CD4-positive, alpha-beta T cell (primary cell): ENCODE measurements around the gene EEF1A2. TPM values are rescaled to one million over a fixed set of nuclear protein-coding genes. Genes with fewer than 3 reads are reported as not detected.

Experiments used
- ATAC-seq: fragments of 200-7000 bp; cut with Tn5 transposase; one replicate; pipeline ENCODE4 v1.10.0; 2022; ENCODE audit warnings: mild to moderate bottlenecking; ENCODE audit not compliant: poor library complexity
- CTCF ChIA-PET: fragments of 350-600 bp; sonication (Branson Sonifier 250); formaldehyde crosslinking; loops from one replicate; lab custom pipeline; 2021; ENCODE audit warnings: antibody characterized with exemption, inconsistent platforms; lab: Charles Lee
- POLR2A ChIA-PET: fragments of 350-600 bp; sonication (Branson Sonifier 250); formaldehyde crosslinking; loops from one replicate; lab custom pipeline; 2021; ENCODE audit warnings: antibody characterized with exemption, inconsistent platforms; lab: Charles Lee
- DNase-seq, 14 experiments: peaks; one replicate each; pipeline ENCODE4 v3.0.0-alpha.2; 2013 to 2020; ENCODE audit warnings: mixed read lengths in 2 of 14
- H3K27ac ChIP-seq, 2 donors: one replicate each; pipeline versions ENCODE4 v1.5.1 to v1.7.0; 2013; ENCODE audit warnings: low read length in 2 of 2, low read depth in 1 of 2, mild to moderate bottlenecking in 1 of 2
- H3K27me3 ChIP-seq, 2 experiments: 1 replicate in 1 of 2; 2 replicates in 1 of 2; pipeline versions ENCODE4 v1.6.1 to v1.7.0; 2013; ENCODE audit warnings: low read length in 2 of 2, control low read depth in 1 of 2, mild to moderate bottlenecking in 1 of 2, moderate library complexity in 1 of 2; ENCODE audit not compliant: insufficient read depth in 2 of 2, control insufficient read depth in 1 of 2
- H3K36me3 ChIP-seq: one replicate; pipeline ENCODE4 v1.6.1; 2013; ENCODE audit warnings: low read length, control low read depth; ENCODE audit not compliant: insufficient read depth
- H3K4me1 ChIP-seq: one replicate; pipeline ENCODE4 v1.6.1; 2013; ENCODE audit warnings: low read length, control low read depth; ENCODE audit not compliant: insufficient read depth
- H3K4me3 ChIP-seq: one replicate; pipeline ENCODE4 v1.5.1; 2013; ENCODE audit warnings: mild to moderate bottlenecking, low read length, moderate library complexity
- H3K9me3 ChIP-seq, 2 experiments: 1 replicate in 1 of 2; 2 replicates in 1 of 2; pipeline versions ENCODE4 v1.6.1 to v1.7.0; 2013; ENCODE audit warnings: low read length in 2 of 2, mild to moderate bottlenecking in 2 of 2, control low read depth in 1 of 2, moderate library complexity in 1 of 2; ENCODE audit not compliant: control insufficient read depth in 1 of 2, insufficient read depth in 1 of 2
- H3K27ac Mint-ChIP-seq: one replicate; pipeline ENCODE4 v1.8.0; 2020; ENCODE audit warnings: mixed read lengths
- H3K27me3 Mint-ChIP-seq: one replicate; pipeline ENCODE4 v1.8.0; 2021; ENCODE audit warnings: mixed read lengths
- H3K36me3 Mint-ChIP-seq: one replicate; pipeline ENCODE4 v1.8.0; 2021; ENCODE audit warnings: low read depth, mixed read lengths
- H3K4me1 Mint-ChIP-seq: one replicate; pipeline ENCODE4 v1.8.0; 2021; ENCODE audit warnings: low read depth, mixed read lengths
- H3K4me3 Mint-ChIP-seq: one replicate; pipeline ENCODE4 v1.8.0; 2020; ENCODE audit warnings: mild to moderate bottlenecking, mixed read lengths
- H3K9me3 Mint-ChIP-seq: one replicate; pipeline ENCODE4 v1.8.0; 2020; ENCODE audit warnings: mixed read lengths
- intact Hi-C, 2 experiments: fragments of 100-400 bp; cut with DNase I in 1 of 2; cut with micrococcal nuclease in 1 of 2; formaldehyde crosslinking; loops; one replicate each; pipeline versions ENCODE4 v1.15.1 to v1.9.0; 2023 to 2025; cut with DNase I, micrococcal nuclease
- total RNA-seq, 174 experiments: library from RNA in 2 of 174; stranded (reverse) in 2 of 174; gene quantifications; one replicate each; pipeline ENCODE4 v1.2.3 and lab custom pipeline; 2021 to 2026
- TF ChIP-seq, protein P1 (sequence below): fragments of 200-600 bp; IDR thresholded peaks from one replicate; pipeline ENCODE4 v1.8.0; 2022; ENCODE audit warnings: antibody characterized with exemption, mild to moderate bottlenecking

EEF1A2 gene
- total RNA-seq, 2 experiments from 2014 or later: 0.92 to 1.1 TPM

DNA sequence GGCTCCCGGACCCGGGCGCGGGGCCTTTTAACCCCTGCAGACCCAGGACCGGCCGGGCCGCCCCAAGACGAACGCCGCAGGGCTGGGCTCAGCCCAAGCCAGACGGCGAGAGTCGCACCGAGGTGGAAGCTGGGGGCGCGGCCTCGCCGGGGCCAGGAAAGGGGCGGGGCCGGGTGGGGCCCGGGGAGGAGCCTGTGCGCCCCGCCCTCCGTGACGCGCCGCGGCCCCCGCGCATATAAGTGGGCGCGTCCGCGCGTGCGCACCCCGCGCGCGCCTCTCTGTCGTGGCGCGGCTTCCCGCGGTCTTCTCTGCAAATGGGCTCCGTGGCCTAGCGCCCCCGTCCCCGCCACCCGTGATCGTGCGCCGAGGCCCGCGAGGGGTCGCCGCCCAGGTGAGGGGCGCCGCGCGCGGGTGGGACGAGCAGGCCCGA is 21.6 kb upstream of the EEF1A2 start, which contains the start of gene PPDPF:
Gene PPDPF, plus strand, starts transcription at position 262 of the 430 bp plus-strand sequence. CDS start 544 bp downstream, outside the sequence.
- Mint-ChIP-seq H3K4me3 (peak within 1 kb of the TSS; percentile 88), H3K27me3 (no peaks in the 10 kb centered on the region), H3K9me3 (peaks cover 3% of the 10 kb centered on the region), H3K27ac (peak within 1 kb of the TSS; percentile 69), H3K4me1 (peaks cover 13% of the 10 kb centered on the region), H3K36me3 (peaks cover 29% of the 10 kb centered on the region)
- intact Hi-C loops: loop anchor here in 1 of 2 experiments (1.0 to 5.0 kb wide), 3 partner anchors 16 to 132 kb away; partner anchors contain the start of genes PTK6 and STMN3
- ChIA-PET CTCF (interaction anchor here (1.0 to 2.4 kb wide), 4 partner anchors 17 to 518 kb away, joined by 3 to 18 read pairs (median 6); partner anchors contain the start of gene PTK6), POLR2A (interaction anchor here (0.6 to 4.0 kb wide), 33 partner anchors 10 to 735 kb away, joined by 3 to 71 read pairs (median 4); partner anchors contain the start of genes ARFRP1, GMEB2, HELZ2 and LIME1)
- ATAC-seq (peak; percentile 80), DNase-seq (peak; percentile 75 to 95 (median 84))
- peaks cover 29% of the 10 kb centered on the region for H3K4me1 ChIP-seq
- peaks cover 23% of the 10 kb centered on the region for H3K36me3 ChIP-seq
- H3K27me3 ChIP-seq: no peaks in the 10 kb centered on the region
- TF ChIP-seq, protein P1, sequence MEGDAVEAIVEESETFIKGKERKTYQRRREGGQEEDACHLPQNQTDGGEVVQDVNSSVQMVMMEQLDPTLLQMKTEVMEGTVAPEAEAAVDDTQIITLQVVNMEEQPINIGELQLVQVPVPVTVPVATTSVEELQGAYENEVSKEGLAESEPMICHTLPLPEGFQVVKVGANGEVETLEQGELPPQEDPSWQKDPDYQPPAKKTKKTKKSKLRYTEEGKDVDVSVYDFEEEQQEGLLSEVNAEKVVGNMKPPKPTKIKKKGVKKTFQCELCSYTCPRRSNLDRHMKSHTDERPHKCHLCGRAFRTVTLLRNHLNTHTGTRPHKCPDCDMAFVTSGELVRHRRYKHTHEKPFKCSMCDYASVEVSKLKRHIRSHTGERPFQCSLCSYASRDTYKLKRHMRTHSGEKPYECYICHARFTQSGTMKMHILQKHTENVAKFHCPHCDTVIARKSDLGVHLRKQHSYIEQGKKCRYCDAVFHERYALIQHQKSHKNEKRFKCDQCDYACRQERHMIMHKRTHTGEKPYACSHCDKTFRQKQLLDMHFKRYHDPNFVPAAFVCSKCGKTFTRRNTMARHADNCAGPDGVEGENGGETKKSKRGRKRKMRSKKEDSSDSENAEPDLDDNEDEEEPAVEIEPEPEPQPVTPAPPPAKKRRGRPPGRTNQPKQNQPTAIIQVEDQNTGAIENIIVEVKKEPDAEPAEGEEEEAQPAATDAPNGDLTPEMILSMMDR: no peak
- H3K27ac ChIP-seq: peak within 1 kb of the TSS in 1 of 2 donors; percentile 35
- H3K9me3 ChIP-seq: peaks cover 0 to 12% of the 10 kb centered on the region in 2 experiments
- H3K4me3 ChIP-seq: peak within 1 kb of the TSS; percentile 65

DNA sequence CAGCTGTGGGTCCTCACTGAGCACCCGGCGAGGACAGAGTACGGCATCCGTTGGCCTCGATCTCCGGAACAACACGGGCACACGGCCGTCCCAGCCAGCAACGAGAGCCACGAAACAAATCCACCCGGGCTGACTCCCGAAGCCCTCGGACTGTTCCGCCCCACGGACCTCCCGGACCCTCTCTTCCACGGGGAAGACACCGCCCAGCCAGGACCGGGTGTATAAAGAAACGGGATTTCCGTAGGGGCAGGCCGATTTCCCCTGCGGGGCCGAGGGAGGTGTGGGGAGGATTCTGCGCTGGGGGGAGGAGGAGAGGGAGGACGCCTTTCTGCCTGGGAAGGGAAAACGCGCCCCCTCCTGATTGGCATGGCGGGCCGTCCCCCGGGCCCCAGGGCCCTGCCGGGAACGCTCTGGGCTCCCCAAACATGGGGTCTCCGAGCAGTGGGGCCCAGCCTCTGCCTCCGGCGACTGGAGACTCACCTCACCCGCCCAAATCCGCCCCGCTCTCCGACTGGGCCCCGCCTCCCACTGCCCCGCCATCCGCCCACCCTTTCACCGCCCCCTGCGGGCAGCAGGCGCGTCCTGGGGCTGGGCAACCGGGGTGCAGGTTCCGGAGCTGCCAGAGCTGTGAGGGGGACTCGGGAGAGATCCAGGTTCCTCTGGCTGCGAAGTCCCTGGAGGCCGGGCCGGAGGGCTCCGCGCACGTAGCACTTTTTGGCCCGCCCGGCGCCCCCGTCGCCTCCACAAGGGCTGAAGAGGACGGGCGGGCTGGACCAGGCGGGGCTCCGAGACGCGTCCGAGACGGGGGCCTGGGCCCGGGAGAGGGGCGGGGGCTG is 21.0 kb upstream of the EEF1A2 start:
- peaks cover 13% of the 10 kb centered on the region for H3K4me1 Mint-ChIP-seq
- TF ChIP-seq, protein P1: peak; percentile 36
- intact Hi-C loops: loop anchor here (1.0 to 5.0 kb wide), 4 partner anchors 17 to 132 kb away; partner anchors contain the start of genes PTK6 (in 1 of the 2) and STMN3 (in 1 of the 2)
- peak; percentile 43 to 81 (median 64) for DNase-seq
- ChIA-PET CTCF (interaction anchor here (1.0 to 2.4 kb wide), 5 partner anchors 18 to 518 kb away, joined by 3 to 18 read pairs (median 4); partner anchors contain the start of gene PTK6), POLR2A (interaction anchor here (0.6 to 4.0 kb wide), 16 partner anchors 10 to 736 kb away, joined by 3 to 71 read pairs (median 8); partner anchors contain the start of genes LKAAEAR1, PCMTD2, PRPF6 and PTK6)
- peaks cover 3% of the 10 kb centered on the region for H3K9me3 Mint-ChIP-seq
- Histone ChIP-seq H3K9me3 (peaks cover 0 to 13% of the 10 kb centered on the region in 2 experiments), H3K4me1 (peaks cover 29% of the 10 kb centered on the region), H3K36me3 (peaks cover 23% of the 10 kb centered on the region), H3K27ac (peak overlapping the region in 1 of 2 donors; percentile 35), H3K27me3 (no peaks in the 10 kb centered on the region), H3K4me3 (peak overlapping the region; percentile 64)
- peaks cover 26% of the 10 kb centered on the region for H3K36me3 Mint-ChIP-seq
- H3K4me3 Mint-ChIP-seq: peak overlapping the region; percentile 83
- no peaks in the 10 kb centered on the region for H3K27me3 Mint-ChIP-seq
- peak; percentile 37 for ATAC-seq
- H3K27ac Mint-ChIP-seq: peak overlapping the region; percentile 69
